ENCODE data around the gene PPP2R2B.
A peak's percentile ranks its signal among the peaks of the same experiment; 100 is the strongest.

Gene PPP2R2B

GRCh38 chr5:146553446-146553845 lies 325.1 kb downstream of the PPP2R2B start:
- no peak for DNase-seq (ENCODE audit: low read depth in 2 of 2)

DNA sequence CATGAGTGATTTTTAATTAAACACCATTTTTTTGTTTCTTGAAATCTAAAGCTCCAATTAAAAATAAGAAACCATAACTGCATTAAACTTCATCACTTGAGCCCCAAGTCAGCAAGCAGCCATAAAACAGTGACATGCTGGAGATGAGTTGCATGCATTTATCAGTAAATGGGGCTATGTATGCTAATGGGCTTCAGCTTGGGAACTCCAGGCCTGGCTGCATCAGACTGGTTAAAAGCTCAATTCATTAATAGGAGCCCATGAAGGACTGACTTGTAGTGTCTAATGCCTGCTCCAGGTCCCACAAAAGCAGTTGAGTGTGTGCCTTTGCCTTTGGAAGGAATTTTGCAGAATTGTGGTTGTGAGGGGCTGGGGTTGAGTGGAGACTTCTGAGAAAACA lies 328.9 kb downstream of the PPP2R2B start:
- no peak for DNase-seq (ENCODE audit: low read depth in 2 of 2)

- no peak for DNase-seq (ENCODE audit: low read depth in 2 of 2)
Measured at GRCh38 chr5:146548781-146549449, 329.6 kb downstream of the PPP2R2B start.

GRCh38 chr5:146544232-146544631 lies 334.3 kb downstream of the PPP2R2B start:
- DNase-seq (ENCODE audit: low read depth in 2 of 2), result no peak

- peak; percentile 49 to 65 for DNase-seq (ENCODE audit: low read depth in 2 of 2)
Measured at GRCh38 chr5:146541958-146542849, 336.4 kb downstream of the PPP2R2B start.

- DNase-seq (ENCODE audit: low read depth in 2 of 2), result no peak
Measured at GRCh38 chr5:146540414-146540813, 338.1 kb downstream of the PPP2R2B start.

GRCh38 chr5:146539973-146540372 lies 338.6 kb downstream of the PPP2R2B start:
- no peak for DNase-seq (ENCODE audit: low read depth in 2 of 2)

DNA sequence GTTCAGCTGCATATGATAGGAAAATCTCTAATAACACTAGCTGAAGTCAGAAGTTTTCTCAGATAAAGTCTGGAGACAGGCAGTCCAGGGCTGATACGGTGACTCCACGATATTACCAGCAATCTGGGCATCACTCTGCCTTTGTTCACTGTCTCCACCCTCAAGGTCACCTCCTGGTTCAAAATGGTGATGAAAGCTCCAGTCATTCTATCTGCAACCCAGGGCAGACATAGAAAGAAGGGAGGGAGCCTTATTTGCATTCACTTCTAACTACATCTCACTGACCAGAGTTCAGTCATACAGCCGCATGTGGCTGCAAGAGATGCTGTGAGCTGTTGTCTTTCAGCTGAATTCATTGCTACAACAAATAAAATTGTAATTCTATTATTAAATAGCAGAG lies 340.1 kb downstream of the PPP2R2B start:
- DNase-seq (ENCODE audit: low read depth in 2 of 2), result no peak

DNA sequence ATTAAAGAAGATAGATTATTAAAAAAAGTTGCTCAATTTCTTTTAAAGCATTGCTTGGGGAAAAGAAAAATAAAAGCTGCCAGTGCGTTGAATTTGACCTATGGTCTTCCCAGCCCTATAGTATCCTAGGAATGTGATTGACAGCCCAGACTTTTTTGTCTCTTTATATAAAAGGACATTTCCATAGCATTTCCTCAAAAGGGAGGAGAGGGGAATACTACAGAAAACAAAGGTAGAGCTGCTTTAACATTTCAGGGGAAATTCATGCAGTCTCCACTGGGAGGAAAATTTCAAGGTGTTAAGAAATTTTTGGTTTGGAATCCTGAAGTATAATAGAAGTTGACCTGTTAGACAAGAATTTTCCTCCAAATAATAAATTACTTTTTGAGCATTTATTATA lies 344.7 kb downstream of the PPP2R2B start:
- no peak for DNase-seq (ENCODE audit: low read depth in 2 of 2)

- DNase-seq (ENCODE audit: low read depth in 2 of 2), result peak; percentile 47 to 76
Measured at GRCh38 chr5:146533260-146533857, 345.2 kb downstream of the PPP2R2B start.

All from stimulated activated CD4-positive, alpha-beta T cell treated with anti-CD3 and anti-CD28 coated beads, Interleukin-12 subunit alpha, Interleukin-12 subunit beta, amount 100 ng/mL, for 24 hours (primary cell).